Neuronal stem cell (in vitro differentiated cells): ENCODE measurements around the gene ZNF783.
"Not testable (repeated sequence)": the region's sequence is repeated elsewhere in the genome, so short reads cannot be mapped to it uniquely, and the experiment has no call there.

ENCODE experiments used
- DNase-seq: peaks from one replicate; pipeline ENCODE4 v3.0.0-alpha.2; 2013; ENCODE audit warnings: low spot score
- H2AFZ ChIP-seq: one replicate; pipeline ENCODE4 v1.6.1; 2013; ENCODE audit warnings: mild to moderate bottlenecking, low read length, inconsistent platforms
- H2AK5ac ChIP-seq: 2 replicates; pipeline ENCODE4 v1.6.1; 2013; ENCODE audit warnings: low read depth, mild to moderate bottlenecking, inconsistent platforms, low read length, moderate library complexity, mixed read lengths
- H2BK120ac ChIP-seq: 2 replicates; pipeline ENCODE4 v1.6.1; 2013; ENCODE audit warnings: low read depth, mild to moderate bottlenecking, inconsistent platforms, low read length, moderate library complexity, mixed read lengths
- H2BK12ac ChIP-seq: one replicate; pipeline ENCODE4 v1.6.1; 2013; ENCODE audit warnings: low read length, inconsistent platforms
- H2BK15ac ChIP-seq: 2 replicates; pipeline ENCODE4 v1.6.1; 2013; ENCODE audit warnings: mild to moderate bottlenecking, low read length, inconsistent platforms, mixed read lengths
- H2BK5ac ChIP-seq: one replicate; pipeline ENCODE4 v1.6.1; 2013; ENCODE audit warnings: inconsistent platforms, mild to moderate bottlenecking, low read length, moderate library complexity
- H3K14ac ChIP-seq: one replicate; pipeline ENCODE4 v1.6.1; 2013; ENCODE audit warnings: low read length, inconsistent platforms
- H3K18ac ChIP-seq: 2 replicates; pipeline ENCODE4 v1.6.1; 2013; ENCODE audit warnings: low read length, inconsistent platforms
- H3K23ac ChIP-seq: 2 replicates; pipeline ENCODE4 v1.6.1; 2013; ENCODE audit warnings: low read depth, mild to moderate bottlenecking, mixed read lengths, low read length, inconsistent platforms; ENCODE audit not compliant: poor library complexity
- H3K27ac ChIP-seq: replicated peaks from 3 replicates; pipeline ENCODE4 v1.5.1; 2013; ENCODE audit warnings: low read length, inconsistent platforms
- H3K27me3 ChIP-seq, 3 experiments: 2 replicates each; pipeline ENCODE4 v1.6.1; 2013; ENCODE audit warnings: low read length in 3 of 3, mild to moderate bottlenecking in 2 of 3, inconsistent platforms in 1 of 3, low read depth in 1 of 3, mixed read lengths in 1 of 3, moderate library complexity in 1 of 3; ENCODE audit not compliant: control insufficient read depth in 3 of 3, insufficient read depth in 3 of 3
- H3K36me3 ChIP-seq, 2 donors: replicated peaks in 1 of 2; 2 replicates each; pipeline ENCODE4 v1.6.1; 2013; ENCODE audit warnings: low read length in 2 of 2; ENCODE audit not compliant: control insufficient read depth in 2 of 2, insufficient read depth in 2 of 2
- H3K4ac ChIP-seq: 2 replicates; pipeline ENCODE4 v1.6.1; 2013; ENCODE audit warnings: inconsistent platforms, mild to moderate bottlenecking, low read length, moderate library complexity
- H3K4me1 ChIP-seq, 2 donors: 1 replicate in 1 of 2; 2 replicates in 1 of 2; pipeline ENCODE4 v1.6.1; 2013; ENCODE audit warnings: low read length in 2 of 2, low read depth in 1 of 2; ENCODE audit not compliant: control insufficient read depth in 2 of 2, insufficient read depth in 1 of 2
- H3K4me2 ChIP-seq: one replicate; pipeline ENCODE4 v1.6.1; 2013; ENCODE audit warnings: mild to moderate bottlenecking, low read length, inconsistent platforms; ENCODE audit not compliant: insufficient read depth, poor library complexity, severe bottlenecking
- H3K4me3 ChIP-seq, 2 donors: 2 replicates each; pipeline ENCODE4 v1.5.1; 2013; ENCODE audit warnings: low read length in 2 of 2, mild to moderate bottlenecking in 2 of 2, inconsistent platforms in 1 of 2, moderate library complexity in 1 of 2
- H3K79me1 ChIP-seq: one replicate; pipeline ENCODE4 v1.6.1; 2013; ENCODE audit warnings: low read depth, mild to moderate bottlenecking, inconsistent platforms, low read length, moderate library complexity
- H3K9ac ChIP-seq: one replicate; pipeline ENCODE4 v1.6.1; 2013; ENCODE audit warnings: mild to moderate bottlenecking, low read depth, low read length, inconsistent platforms; ENCODE audit not compliant: poor library complexity
- H3K9me3 ChIP-seq, 2 donors: replicated peaks in 1 of 2; 2 replicates each; pipeline versions ENCODE3 to v1.6.1; 2013; ENCODE audit warnings: low read length in 2 of 2, mild to moderate bottlenecking in 2 of 2, inconsistent platforms in 1 of 2, low read depth in 1 of 2, mixed read lengths in 1 of 2, moderate library complexity in 1 of 2; ENCODE audit not compliant: control insufficient read depth in 2 of 2, insufficient read depth in 1 of 2
- H4K8ac ChIP-seq: one replicate; pipeline ENCODE4 v1.6.1; 2013; ENCODE audit warnings: low read depth, mild to moderate bottlenecking, inconsistent platforms, low read length, moderate library complexity
- H4K91ac ChIP-seq: one replicate; pipeline ENCODE4 v1.6.1; 2013; ENCODE audit warnings: low read length, low read depth, mild to moderate bottlenecking, inconsistent platforms; ENCODE audit not compliant: poor library complexity
- WGBS, 2 donors: extraction: QIAGEN DNeasy Blood & Tissue Kit; methylation state at CpG; one replicate each; pipeline ENCODE4 v1.1.7; 2013; ENCODE audit warnings: missing lambda C conversion rate in 2 of 2, mixed read lengths in 1 of 2; ENCODE audit not compliant: insufficient read length in 2 of 2, insufficient replicate concordance in 1 of 2; ENCODE audit errors: extremely low coverage in 2 of 2; 5-methylcytosine and 5-hydroxymethylcytosine counted together

Gene ZNF783

DNA sequence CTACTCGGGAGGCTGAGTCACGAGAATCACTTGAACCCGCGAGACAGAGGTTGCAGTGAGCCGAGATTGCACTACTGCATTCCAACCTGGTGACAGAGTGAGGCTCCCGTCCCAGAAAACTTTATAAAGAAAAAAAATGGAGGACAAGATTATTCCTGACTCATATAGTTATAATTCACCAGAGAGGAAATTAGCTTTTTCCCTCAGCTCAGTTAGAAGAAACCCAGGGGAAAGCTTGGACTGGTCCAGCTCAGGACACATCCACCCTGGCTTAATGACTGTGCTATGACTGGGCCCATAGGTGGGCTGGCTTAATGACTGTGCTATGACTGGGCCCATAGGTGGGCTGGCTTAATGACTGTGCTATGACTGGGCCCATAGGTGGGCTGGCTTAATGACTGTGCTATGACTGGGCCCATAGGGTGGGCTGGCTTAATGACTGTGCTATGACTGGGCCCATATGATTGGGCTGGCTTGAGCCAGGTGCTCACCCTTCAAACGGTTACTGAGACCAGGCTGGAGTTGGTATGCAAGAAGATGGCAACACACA is 28.3 kb upstream of the ZNF783 start:
- not testable (repeated sequence) for H4K8ac ChIP-seq, H3K18ac ChIP-seq, H2BK120ac ChIP-seq, H3K4ac ChIP-seq, H2AFZ ChIP-seq, H3K4me1 ChIP-seq, H3K4me3 ChIP-seq, DNase-seq, H3K9ac ChIP-seq, H3K27ac ChIP-seq, H3K14ac ChIP-seq, H3K4me2 ChIP-seq, H3K23ac ChIP-seq, H3K79me1 ChIP-seq, H2BK15ac ChIP-seq, H3K9me3 ChIP-seq, H2BK5ac ChIP-seq, H4K91ac ChIP-seq, H2AK5ac ChIP-seq, H3K36me3 ChIP-seq, H3K27me3 ChIP-seq, H2BK12ac ChIP-seq
- WGBS, 2 donors = no CpG with 5 or more reads among the region's 7 CpGs

DNA sequence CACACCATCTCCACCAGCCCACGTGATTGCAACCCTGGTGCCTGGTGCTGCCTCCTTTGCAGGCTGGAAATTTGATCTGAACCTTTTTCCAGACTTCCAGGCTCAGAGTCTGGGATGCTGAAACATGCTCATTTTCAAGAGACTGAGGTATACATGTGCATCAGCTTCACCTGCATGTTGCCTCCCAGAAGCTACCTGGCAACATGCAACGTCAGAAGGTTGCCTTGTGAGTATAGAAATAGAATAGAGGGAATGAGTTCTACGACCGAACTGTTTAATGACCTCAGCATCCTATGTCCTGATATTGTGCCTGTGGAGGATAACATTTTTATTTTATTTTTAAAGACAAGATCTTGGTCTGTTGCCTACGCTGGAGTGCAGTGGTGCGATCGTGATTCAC is 24.5 kb upstream of the ZNF783 start:
- Histone ChIP-seq H4K91ac (no peak overlapping the region), H3K79me1 (peaks cover 7% of the 10 kb centered on the region), H2BK15ac (no peak overlapping the region), H3K4me2 (no peak overlapping the region), H3K18ac (no peak overlapping the region), H2BK120ac (no peak overlapping the region), H4K8ac (no peak overlapping the region), H2BK5ac (no peak overlapping the region), H3K36me3 (no peaks in the 10 kb centered on the region), H3K9me3 (peaks cover 0 to 4% of the 10 kb centered on the region in 2 donors), H2BK12ac (no peak overlapping the region), H3K9ac (no peak overlapping the region), H3K4ac (no peak overlapping the region), H3K23ac (no peak overlapping the region), H3K4me1 (no peaks in the 10 kb centered on the region), H3K27ac (no peak overlapping the region), H3K14ac (no peak overlapping the region), H3K27me3 (no peaks in the 10 kb centered on the region), H2AK5ac (no peak overlapping the region), H3K4me3 (no peak overlapping the region), H2AFZ (no peak overlapping the region)
- DNase-seq = no peak
- no CpG with 5 or more reads among the region's 7 CpGs for WGBS, 2 donors

DNA sequence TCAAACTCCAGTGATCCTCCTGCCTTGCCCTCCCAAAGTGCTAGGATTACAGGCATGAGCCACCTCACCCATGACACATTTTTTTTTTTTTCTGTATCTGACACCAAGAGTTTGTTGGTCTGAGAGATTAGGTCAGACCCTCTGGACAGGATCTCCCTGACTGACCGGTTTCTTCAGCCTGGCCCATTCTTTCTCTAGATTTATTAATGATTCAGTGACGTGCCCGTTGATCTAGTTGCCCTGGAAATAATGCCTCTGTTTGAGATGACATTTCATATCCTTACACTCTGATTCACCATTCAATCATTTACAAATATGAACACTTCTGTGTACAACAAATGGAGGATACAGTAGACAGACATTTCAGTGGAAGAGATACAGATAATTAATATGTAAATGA is 23.9 kb upstream of the ZNF783 start:
- Histone ChIP-seq H3K79me1 (peaks cover 7% of the 10 kb centered on the region), H4K91ac (no peak overlapping the region), H2BK15ac (no peak overlapping the region), H3K4ac (no peak overlapping the region), H2BK120ac (no peak overlapping the region), H3K9me3 (peaks cover 0 to 6% of the 10 kb centered on the region in 2 donors), H3K27me3 (no peaks in the 10 kb centered on the region), H2BK5ac (no peak overlapping the region), H3K4me3 (no peak overlapping the region), H3K14ac (no peak overlapping the region), H3K27ac (no peak overlapping the region), H2AK5ac (no peak overlapping the region), H3K23ac (no peak overlapping the region), H3K4me1 (no peaks in the 10 kb centered on the region), H3K18ac (no peak overlapping the region), H4K8ac (no peak overlapping the region), H3K9ac (no peak overlapping the region), H2BK12ac (no peak overlapping the region), H3K4me2 (no peak overlapping the region), H2AFZ (no peak overlapping the region), H3K36me3 (no peaks in the 10 kb centered on the region)
- no peak for DNase-seq
- no CpG with 5 or more reads among the region's 3 CpGs for WGBS, 2 donors

DNA sequence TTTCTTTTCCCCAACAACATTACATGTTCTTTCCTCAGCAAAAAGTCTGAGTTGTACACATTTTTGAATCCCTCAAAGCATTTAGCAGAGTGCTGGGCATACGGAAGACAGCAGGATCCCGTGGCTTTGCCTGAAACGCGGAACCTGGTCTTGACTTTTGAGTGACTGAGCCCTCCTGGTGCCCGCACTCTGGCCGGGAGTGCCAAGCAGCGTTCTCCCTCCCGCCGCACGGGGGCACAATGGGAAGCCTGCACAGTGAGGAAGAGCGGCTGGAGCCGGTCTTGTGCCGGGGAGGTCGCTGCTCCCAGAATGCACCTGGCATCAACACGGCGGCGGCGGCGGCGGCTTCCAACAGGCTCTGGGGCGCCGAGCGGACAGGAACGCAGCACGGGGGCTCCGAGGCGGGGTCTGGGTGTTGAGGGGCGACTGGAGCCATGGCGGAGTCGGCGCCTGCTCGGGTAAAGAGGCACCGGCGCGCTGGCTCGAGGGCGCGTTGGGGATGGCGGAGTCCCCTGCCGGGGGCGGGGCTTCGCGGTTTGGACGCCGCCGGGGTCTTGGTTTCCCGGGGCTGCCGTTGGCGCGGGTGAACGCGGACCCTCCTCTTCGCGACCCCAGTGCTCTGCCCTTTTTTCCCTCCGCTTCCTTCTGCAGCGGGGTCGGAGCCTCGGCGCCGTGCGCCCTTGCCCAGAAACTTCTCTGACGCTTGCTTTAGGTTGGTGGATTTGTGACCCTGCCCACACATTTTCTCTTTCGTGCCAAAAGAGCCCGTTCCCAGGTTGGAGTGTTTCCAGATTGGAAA is 22.5 kb upstream of the ZNF783 start, which contains the start of gene ZNF212:
ZNF212 (plus strand) TSS at position 307 of the 799 bp plus-strand sequence; CDS start at position 435, 128 bp downstream.
- peaks cover 0 to 6% of the 10 kb centered on the region in 2 donors for H3K9me3 ChIP-seq
- no CpG with 5 or more reads among the region's 64 CpGs for WGBS, 2 donors
- peak within 1 kb of the TSS; percentile 72 to 90 for H3K4me3 ChIP-seq
- no peak within 1 kb of the TSS for H4K91ac ChIP-seq
- no peaks in the 10 kb centered on the region for H3K4me1 ChIP-seq
- peak within 1 kb of the TSS; percentile 57 for H2AK5ac ChIP-seq
- peak within 1 kb of the TSS; percentile 84 for H3K4me2 ChIP-seq
- no peak within 1 kb of the TSS for H2BK15ac ChIP-seq
- peak within 1 kb of the TSS; percentile 71 for H3K14ac ChIP-seq
- no peaks in the 10 kb centered on the region for H3K36me3 ChIP-seq
- peak within 1 kb of the TSS; percentile 94 for H2AFZ ChIP-seq
- H2BK12ac ChIP-seq = no peak within 1 kb of the TSS
- peak; percentile 86 for DNase-seq
- H3K79me1 ChIP-seq = peaks cover 6% of the 10 kb centered on the region
- H3K27me3 ChIP-seq = no peaks in the 10 kb centered on the region
- peak within 1 kb of the TSS; percentile 97 for H3K9ac ChIP-seq
- H4K8ac ChIP-seq = peak within 1 kb of the TSS; percentile 86
- H2BK120ac ChIP-seq = no peak within 1 kb of the TSS
- H2BK5ac ChIP-seq = peak within 1 kb of the TSS; percentile 78
- H3K23ac ChIP-seq = peak within 1 kb of the TSS; percentile 97
- H3K18ac ChIP-seq = peak within 1 kb of the TSS; percentile 97
- H3K4ac ChIP-seq = peak within 1 kb of the TSS; percentile 68
- peak within 1 kb of the TSS; percentile 64 for H3K27ac ChIP-seq
